Spleen (tissue), 7 donors: ENCODE results near the gene NTN4.

ENCODE experiments used
- POLR2A ChIP-seq, 3 donors: fragments of 450-650 bp; IDR thresholded peaks; one replicate each; pipeline ENCODE4 v1.5.1; 2017; ENCODE audit warnings: antibody characterized with exemption in 3 of 3, mild to moderate bottlenecking in 1 of 3
- TF ChIP-seq, protein P1 (sequence below), 11 experiments: fragments of 200-600 bp in 7 of 11; fragments of 450-650 bp in 4 of 11; sonication (generic) in 4 of 11; IDR thresholded peaks in 8 of 11; conservative IDR thresholded peaks in 3 of 11; 1 replicate in 7 of 11; 2 replicates in 4 of 11; pipeline versions ENCODE4 v1.4.0 to v1.8.0; 2016 to 2021; ENCODE audit warnings: antibody characterized with exemption in 11 of 11, inconsistent platforms in 4 of 11, mild to moderate bottlenecking in 1 of 11
- donor health status: DM: no; HTN: no; CAD: no; lungs with moderate emphysema.
- donor health status: DM: no; HTN: no; CAD: no.
- donor health status: DM: no; HTN: no; CAD: no.

DNA sequence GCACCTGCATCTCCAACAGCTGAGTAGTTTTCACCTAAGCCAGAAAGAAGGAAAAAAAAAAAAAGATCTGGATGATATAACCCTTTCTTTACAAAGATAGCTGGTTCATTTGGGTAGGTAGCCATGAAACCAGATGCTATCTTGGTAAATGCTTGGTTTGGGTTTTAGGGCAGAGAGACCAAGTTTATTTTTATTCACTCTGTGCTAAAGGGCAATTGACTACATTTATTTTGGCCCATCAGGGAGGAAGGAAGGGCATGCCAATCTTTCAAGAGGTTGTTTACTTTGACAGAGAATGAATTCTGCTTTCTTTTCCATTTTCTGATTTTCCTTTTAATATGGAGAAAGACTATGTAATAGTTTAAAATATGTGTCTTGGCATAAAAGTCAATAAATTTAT, 91.0 kb downstream of the NTN4 start:
- TF ChIP-seq, protein P1, sequence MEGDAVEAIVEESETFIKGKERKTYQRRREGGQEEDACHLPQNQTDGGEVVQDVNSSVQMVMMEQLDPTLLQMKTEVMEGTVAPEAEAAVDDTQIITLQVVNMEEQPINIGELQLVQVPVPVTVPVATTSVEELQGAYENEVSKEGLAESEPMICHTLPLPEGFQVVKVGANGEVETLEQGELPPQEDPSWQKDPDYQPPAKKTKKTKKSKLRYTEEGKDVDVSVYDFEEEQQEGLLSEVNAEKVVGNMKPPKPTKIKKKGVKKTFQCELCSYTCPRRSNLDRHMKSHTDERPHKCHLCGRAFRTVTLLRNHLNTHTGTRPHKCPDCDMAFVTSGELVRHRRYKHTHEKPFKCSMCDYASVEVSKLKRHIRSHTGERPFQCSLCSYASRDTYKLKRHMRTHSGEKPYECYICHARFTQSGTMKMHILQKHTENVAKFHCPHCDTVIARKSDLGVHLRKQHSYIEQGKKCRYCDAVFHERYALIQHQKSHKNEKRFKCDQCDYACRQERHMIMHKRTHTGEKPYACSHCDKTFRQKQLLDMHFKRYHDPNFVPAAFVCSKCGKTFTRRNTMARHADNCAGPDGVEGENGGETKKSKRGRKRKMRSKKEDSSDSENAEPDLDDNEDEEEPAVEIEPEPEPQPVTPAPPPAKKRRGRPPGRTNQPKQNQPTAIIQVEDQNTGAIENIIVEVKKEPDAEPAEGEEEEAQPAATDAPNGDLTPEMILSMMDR (IDR thresholded peaks at IDR 0.05 in 8 of 11, conservative IDR thresholded peaks at IDR 0.05 in 3 of 11): no peak
- no peak for TF ChIP-seq POLR2A (IDR thresholded peaks at IDR 0.05)
